Muscle of arm (tissue), 12 donors: ENCODE measurements around the gene L3MBTL1. TPM values are rescaled to one million over a fixed set of nuclear protein-coding genes. Genes with fewer than 3 reads are reported as not detected.
"Not testable (repeated sequence)": the region's sequence is repeated elsewhere in the genome, so short reads cannot be mapped to it uniquely, and the experiment has no call there.

Experiments used
- DNase-seq: peaks from one replicate; pipeline ENCODE4 v3.0.0-alpha.2; 2013
- polyA plus RNA-seq, 12 donors: library from polyadenylated mRNA; unstranded; fragments of 120-200 nt; gene quantifications; one replicate each; pipeline ENCODE4 v1.2.1, GENCODE V29; 2013; ENCODE audit not compliant: insufficient read length in 12 of 12

The L3MBTL1 gene
- polyA plus RNA-seq, 12 donors: 3.6 to 15.9 (median 9.2) TPM; not detected in 1

GRCh38 chr20:43502021-43502420 lies 5.5 kb upstream of the L3MBTL1 start:
- not testable (repeated sequence) for DNase-seq

DNA sequence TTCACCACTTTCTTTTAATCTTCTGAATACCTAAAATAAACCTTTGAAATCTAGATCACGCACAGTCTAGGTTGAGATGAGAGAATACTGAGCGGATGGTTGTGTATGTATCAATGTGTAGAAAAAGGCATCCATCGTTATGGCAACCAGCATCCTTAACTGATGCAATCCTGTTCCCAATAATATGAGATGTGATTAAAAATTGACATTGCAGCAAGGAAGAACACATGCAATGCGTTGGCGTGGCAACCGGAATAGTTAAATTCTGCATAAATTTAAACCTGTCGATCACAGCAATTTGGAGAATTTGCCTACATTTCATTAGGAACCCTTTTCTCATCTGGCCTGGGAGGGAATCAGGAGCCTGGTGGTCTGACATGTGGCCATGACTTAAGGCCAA lies 1.3 kb upstream of the L3MBTL1 start:
- DNase-seq: no peak

DNA sequence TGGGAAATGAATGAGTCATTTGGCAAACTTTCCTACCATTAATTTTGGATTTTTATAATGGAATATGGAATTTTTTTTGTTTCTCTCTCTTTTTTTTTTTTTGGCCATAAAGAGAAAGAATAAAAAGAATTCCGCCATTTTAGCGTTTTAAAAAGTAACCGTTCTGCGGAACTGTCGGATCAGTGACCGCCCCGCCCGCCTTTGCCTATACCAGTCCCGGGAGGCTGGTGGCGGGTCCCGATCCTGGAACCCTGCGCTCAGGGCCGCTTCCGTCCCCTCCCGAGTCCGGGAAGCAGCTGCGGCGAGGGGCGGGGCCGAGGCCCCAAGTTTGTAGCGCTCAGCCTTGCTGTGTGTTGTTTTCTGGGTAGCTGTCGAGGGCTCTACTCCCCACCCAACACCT lies 609 bp downstream of the L3MBTL1 start:
- no peak for DNase-seq

- DNase-seq: no peak
Observed at GRCh38 chr20:43508604-43509040, 1.1 kb downstream of the L3MBTL1 start.

GRCh38 chr20:43511879-43512278 lies 4.4 kb downstream of the L3MBTL1 start:
- no peak for DNase-seq

- no peak for DNase-seq
Observed at GRCh38 chr20:43513372-43513930, 6.0 kb downstream of the L3MBTL1 start.

DNA sequence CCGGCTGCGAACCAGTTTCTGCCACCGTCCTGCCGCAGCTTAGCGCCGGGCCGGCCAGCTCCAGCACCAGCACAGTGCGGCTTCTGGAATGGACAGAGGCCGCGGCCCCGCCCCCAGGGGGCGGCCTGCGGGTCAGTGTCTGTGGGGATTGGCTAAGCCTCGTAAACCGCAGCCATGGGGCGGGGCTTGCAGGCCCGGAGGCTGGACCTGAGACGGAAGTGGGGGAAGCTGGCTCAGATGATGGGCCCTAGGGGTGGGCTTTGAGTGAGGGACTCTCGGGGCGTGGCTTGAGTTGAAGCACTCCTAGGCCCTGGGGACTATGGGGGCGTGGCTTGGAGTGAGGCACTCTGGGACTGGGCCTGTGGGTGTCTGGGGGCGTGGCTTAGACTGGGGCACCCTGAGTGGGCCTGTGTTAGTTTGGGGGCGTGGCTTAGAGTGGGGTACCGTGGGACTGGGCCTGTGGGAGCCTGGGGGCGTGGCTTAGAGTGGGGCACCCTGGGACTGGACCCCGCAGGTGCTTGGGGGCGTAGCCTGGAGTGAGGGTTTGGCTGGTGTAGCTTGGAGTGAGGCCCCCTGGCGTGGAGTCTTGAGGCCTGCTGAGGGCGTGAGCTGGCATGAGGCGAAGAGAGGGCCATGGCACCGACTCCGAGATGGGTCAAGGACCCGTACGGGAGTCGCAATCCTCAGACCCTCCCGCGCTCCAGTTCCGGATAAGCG lies 6.6 kb downstream of the L3MBTL1 start:
- peak; percentile 88 for DNase-seq

DNA sequence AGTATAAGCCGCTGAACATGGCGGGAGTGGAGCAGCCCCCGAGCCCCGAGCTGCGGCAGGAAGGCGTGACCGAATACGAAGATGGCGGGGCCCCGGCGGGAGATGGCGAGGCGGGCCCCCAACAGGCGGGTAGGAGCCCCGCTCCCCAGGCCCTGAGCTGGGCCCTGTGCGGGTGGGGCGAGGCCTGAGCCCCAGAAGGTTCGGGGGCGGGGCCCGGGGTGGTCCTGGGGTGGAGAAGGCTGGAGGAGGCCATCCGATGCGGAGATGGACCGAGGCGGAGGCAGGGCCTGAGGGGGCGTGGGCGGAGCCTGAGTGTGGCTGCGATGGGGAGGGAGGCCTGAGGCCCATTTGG lies 7.1 kb downstream of the L3MBTL1 start:
- no peak for DNase-seq

GRCh38 chr20:43515628-43516027 lies 8.1 kb downstream of the L3MBTL1 start:
- no peak for DNase-seq

- DNase-seq: no peak
Observed at GRCh38 chr20:43516251-43516824, 8.8 kb downstream of the L3MBTL1 start.

GRCh38 chr20:43520074-43520630 lies 12.7 kb downstream of the L3MBTL1 start:
- no peak for DNase-seq

DNA sequence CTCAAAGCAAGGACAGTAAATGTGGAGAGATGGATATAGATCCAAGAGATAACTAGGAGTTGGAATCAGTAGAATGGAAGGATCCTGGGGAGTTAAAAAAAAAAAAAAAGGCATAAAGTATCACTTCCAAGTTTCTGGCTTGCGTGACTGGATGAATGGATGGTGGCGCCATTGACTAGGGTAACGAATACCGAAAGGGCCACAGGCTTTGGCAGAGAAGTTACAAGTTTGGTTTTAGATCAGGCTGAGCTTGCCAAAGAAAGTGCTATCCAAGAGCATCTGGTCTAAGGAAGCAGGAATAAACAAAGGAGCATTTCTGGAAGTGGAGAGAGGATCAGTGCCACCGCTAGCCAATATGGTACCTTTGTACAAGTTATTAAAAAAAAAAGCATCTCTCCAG lies 17.5 kb downstream of the L3MBTL1 start:
- DNase-seq: no peak

DNA sequence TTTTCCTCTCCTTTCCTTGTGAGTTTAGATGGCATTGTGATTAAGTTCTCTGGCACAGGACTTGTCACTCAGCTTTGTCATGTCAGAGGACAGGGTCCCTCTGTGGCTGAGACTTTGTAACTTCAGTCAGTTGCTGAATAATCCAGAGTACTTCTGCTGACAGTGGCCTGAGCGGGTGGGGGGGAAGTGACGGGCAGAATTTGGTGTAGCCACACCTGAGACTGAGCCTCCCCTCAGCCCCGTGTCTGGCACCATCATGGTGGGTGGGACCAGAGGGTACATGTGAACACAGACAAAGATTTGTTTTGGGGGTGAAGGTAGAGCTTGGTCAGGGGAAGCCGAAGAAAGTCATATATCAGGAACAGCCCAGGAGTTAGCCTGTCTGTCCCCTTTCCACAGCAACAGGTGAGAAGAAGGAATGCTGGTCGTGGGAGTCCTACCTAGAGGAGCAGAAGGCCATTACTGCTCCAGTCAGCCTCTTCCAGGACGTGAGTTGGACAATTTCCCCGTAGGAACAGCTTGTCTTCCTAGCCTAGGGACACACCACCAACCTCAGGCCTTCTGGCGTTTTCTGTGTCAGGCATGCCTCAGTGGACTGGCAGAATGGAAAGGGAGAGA lies 20.9 kb downstream of the L3MBTL1 start:
- DNase-seq: no peak

DNA sequence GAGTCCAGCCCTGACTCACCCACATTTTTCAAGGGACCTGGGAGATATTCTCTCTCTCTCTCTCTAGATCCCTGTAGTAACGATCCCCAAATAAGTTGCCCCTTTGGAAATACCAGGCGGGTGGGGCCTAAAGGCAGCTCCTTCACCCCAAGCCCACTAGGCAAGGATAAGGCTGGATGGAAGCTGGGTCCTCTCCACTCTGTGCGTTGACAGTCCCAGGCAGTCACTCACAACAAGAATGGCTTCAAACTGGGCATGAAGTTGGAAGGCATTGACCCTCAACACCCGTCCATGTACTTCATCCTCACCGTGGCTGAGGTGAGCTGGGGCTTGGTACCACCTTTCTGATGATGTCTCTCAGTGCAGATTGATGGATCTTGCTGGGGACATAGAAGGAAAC lies 21.6 kb downstream of the L3MBTL1 start:
- DNase-seq: no peak

DNA sequence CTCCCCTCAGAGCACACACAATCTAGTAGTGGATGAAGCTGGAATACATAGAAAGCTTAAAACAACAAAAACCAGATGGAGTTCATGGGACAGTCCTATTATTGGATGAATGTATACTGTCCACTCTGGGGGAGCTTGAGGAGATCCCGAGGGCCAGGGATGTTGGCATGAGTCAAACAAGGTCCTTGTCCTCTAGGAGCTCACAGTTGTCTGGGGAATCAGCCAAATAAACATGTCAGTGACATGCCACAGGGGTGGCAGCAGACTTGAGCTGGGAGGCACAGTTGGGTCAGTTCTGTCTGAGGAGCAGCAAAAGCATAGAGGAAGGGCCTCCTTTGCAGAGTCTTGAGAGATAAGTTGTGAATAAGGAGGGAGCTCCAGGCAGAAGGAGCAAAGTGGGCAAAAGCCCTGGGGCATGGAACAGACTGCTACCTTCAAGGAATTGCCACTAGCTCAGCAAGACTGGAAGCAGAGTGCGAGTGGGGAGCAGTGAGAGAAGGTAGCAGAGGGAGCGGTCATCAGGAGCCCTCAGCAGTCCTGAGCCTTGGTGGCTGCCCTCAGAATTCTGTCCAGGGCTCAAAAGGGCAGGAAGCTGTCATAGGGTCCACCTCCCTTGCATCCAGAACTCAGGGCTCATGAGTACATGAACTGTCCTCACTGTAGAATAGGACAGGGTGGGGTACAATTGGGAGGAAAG lies 22.1 kb downstream of the L3MBTL1 start:
- DNase-seq: no peak

- no peak for DNase-seq
Observed at GRCh38 chr20:43530321-43531090, 23.0 kb downstream of the L3MBTL1 start.

- no peak for DNase-seq
Observed at GRCh38 chr20:43531091-43531443, 23.6 kb downstream of the L3MBTL1 start.

DNA sequence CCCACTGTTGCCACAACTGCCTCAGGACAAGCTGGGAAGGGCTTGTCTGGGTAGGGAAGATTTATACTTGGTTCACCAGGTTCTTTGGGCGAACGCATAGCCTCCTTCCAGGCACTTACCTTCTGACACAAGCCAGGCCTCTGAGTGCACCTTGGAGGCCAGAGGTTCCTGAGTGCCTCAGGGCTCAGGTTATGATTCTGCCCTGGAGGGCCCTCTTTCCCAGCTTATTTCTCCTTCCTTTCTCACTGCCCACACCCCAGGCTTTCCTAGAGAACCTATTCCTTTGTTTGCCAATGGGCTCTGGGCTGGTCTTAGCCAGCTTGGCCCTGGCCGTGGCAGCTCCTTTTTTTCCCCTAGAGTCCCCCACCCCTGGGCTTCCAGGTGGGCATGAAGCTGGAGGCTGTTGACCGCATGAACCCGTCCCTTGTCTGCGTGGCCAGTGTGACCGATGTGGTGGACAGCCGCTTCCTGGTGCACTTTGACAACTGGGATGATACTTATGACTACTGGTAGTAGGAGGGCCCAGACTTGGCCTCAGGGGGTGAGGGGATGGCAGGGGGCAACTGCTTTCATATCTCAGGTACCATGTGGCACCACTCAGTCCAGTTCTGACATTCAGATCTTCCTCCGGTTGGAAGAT lies 25.0 kb downstream of the L3MBTL1 start:
- no peak for DNase-seq

- DNase-seq: no peak
Observed at GRCh38 chr20:43533060-43533459, 25.6 kb downstream of the L3MBTL1 start.

DNA sequence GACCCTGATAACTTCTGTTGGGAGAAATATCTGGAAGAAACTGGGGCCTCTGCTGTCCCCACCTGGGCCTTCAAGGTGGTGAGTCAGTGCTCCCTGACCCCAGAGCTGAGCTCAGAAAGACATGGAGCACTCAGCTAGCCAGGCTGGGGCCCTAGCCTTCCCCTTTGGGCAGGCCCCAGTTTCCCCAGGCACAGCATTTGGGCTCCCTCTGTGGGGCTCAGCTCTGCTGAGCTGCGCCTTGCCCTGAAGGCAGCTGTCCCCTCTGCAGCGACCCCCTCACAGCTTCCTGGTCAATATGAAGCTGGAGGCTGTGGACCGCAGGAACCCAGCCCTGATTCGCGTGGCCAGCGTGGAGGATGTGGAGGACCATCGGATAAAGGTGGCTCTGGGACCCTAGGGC lies 26.5 kb downstream of the L3MBTL1 start:
- no peak for DNase-seq

- DNase-seq: no peak
Observed at GRCh38 chr20:43534791-43535350, 27.4 kb downstream of the L3MBTL1 start.
